Right lobe of liver (tissue), 4 donors: Measurements from ENCODE around the gene RMP24.

Experiments
- CTCF ChIP-seq, 4 donors: fragments of 200-600 bp in 3 of 4; fragments of 450-650 bp in 1 of 4; IDR thresholded peaks; one replicate each; pipeline versions ENCODE4 v1.5.1 to v1.8.0; 2016 to 2022; ENCODE audit warnings: antibody characterized with exemption in 4 of 4, mild to moderate bottlenecking in 2 of 4
- POLR2A ChIP-seq: fragments of 450-650 bp; IDR thresholded peaks from one replicate; pipeline ENCODE4 v1.6.1; 2017; ENCODE audit warnings: antibody characterized with exemption, mild to moderate bottlenecking
- donor health status: DM: no; HTN: no; CAD: no.
- donor health status: DM: no; HTN: no; CAD: no.
- donor health status: DM: no; HTN: yes; CAD: no.

DNA sequence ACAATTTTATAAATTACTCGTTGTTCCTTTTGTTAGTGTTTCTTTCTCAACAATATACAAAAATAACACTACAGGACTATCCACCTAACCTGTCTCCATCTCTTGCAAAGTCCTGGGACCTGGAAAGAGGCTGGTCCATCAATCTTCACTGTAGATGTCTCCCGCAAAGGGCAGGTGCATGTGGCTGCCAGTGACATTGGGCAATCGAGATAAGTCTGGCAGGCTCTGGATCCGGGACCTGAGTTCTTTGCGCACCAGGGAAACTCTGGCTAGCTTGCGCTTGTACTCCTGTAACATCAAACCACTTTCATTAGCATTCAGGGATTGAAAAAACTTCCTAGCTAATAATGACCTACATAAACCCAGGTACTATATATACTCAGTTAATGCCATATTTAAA is 20.5 kb downstream of the RMP24 start:
- TF ChIP-seq CTCF (IDR thresholded peaks at IDR 0.05) = no peak
- no peak for TF ChIP-seq POLR2A
